Body of pancreas (tissue), 4 donors: ENCODE measurements around the gene AGBL2.

Experiments
- POLR2A ChIP-seq, 3 donors: fragments of 450-650 bp; IDR thresholded peaks; one replicate each; pipeline ENCODE4 v1.6.1; 2016; ENCODE audit warnings: antibody characterized with exemption in 3 of 3, mild to moderate bottlenecking in 2 of 3
- TF ChIP-seq, protein P1 (sequence below), 7 experiments: fragments of 450-650 bp in 4 of 7; fragments of 200-600 bp in 3 of 7; sonication (generic) in 3 of 7; IDR thresholded peaks; one replicate each; pipeline ENCODE4 v1.5.1; 2016 to 2019; ENCODE audit warnings: antibody characterized with exemption in 7 of 7

DNA sequence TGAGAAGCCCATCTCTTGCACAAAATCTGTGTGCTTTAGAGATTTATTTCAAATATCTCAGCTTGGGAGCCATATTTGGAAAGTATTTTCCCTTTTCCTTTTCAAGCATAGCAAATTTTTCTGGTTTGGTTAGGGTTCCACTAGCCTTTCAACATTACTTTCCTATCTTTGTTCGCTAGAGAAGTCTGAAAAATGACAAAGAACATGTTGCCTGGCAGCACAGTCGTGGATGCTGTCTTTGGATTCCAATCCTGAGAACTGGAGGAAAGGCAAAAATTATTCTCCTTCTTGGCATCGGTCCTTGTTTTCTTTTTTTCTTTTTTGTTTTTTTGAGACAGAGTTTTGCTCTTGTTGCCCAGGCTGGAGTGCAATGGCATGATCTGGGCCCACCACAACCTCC, 65.9 kb downstream of the AGBL2 start:
- no peak for TF ChIP-seq POLR2A (IDR thresholded peaks at IDR 0.05)
- TF ChIP-seq, protein P1, sequence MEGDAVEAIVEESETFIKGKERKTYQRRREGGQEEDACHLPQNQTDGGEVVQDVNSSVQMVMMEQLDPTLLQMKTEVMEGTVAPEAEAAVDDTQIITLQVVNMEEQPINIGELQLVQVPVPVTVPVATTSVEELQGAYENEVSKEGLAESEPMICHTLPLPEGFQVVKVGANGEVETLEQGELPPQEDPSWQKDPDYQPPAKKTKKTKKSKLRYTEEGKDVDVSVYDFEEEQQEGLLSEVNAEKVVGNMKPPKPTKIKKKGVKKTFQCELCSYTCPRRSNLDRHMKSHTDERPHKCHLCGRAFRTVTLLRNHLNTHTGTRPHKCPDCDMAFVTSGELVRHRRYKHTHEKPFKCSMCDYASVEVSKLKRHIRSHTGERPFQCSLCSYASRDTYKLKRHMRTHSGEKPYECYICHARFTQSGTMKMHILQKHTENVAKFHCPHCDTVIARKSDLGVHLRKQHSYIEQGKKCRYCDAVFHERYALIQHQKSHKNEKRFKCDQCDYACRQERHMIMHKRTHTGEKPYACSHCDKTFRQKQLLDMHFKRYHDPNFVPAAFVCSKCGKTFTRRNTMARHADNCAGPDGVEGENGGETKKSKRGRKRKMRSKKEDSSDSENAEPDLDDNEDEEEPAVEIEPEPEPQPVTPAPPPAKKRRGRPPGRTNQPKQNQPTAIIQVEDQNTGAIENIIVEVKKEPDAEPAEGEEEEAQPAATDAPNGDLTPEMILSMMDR (IDR thresholded peaks at IDR 0.05) = no peak
